CMK (cell line): ENCODE data around the gene RASAL2.
"Not testable (repeated sequence)": the region's sequence is repeated elsewhere in the genome, so short reads cannot be mapped to it uniquely, and the experiment has no call there.

Experiments used
- DNase-seq: peaks from one replicate; pipeline ENCODE4 v3.0.0-alpha.2; 2010; ENCODE audit warnings: low read depth

RASAL2 gene

DNA sequence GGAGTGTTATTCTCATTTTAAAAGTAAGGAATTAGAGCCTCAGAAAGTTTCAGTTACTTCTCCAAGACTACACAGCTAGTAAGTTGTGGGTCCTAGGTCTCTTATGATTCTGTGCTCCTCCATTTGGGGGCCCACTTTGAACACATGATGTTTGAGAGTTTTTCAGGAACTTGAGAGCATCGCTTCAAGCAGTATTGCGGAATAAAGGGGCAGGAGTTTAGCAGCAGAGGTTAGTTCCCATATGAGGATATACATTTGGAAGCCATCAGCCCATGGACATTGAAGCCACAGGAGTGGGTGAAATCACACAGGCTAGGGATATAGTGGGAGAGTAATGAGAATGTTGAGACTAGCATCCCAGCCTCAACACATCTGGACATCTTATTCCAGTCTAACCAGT is 143.2 kb downstream of the RASAL2 start:
- no peak for DNase-seq

GRCh38 chr1:178238722-178239510 is 145.0 kb downstream of the RASAL2 start:
- no peak for DNase-seq

- DNase-seq = no peak
Measured at GRCh38 chr1:178241057-178241456, 147.2 kb downstream of the RASAL2 start.

DNA sequence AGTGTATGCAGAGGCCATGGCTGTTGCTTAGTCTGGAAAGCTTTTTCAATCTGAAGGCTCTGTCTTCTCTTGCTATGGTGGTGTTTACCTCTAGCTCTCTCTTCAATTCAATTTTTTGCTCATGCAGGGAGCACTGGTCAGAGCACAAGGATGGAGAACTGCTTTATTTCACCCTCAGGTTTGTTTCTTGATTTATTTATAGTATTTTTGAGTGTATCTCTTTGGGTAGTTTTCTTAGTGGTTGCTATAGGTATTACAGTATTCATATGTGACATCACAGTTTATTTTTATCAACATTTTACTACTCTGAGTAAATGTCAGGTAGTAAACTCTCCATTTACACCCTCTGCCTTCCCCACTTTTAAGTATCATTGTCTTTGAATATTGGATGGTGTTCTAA is 147.9 kb downstream of the RASAL2 start:
- DNase-seq = no peak

DNA sequence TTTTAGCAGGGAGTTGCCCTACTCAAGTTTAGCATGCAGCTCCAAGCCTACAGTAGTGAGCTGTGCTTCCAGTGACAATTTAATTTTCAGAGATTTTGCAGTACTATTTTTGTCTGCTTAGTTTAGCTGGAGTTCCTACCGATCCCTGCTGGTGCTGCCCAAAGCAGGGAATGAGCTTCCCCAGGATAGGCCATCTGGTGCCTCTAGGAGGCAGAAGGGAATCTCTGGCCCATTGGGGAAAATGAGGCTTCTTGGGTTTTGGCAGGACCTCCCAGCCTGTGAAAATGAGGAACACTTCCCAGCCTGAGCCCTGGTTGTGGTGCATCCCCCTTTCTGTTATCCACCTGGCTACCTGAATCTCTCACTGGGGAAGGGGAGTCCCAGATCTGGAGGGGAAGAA is 149.2 kb downstream of the RASAL2 start:
- no peak for DNase-seq

DNA sequence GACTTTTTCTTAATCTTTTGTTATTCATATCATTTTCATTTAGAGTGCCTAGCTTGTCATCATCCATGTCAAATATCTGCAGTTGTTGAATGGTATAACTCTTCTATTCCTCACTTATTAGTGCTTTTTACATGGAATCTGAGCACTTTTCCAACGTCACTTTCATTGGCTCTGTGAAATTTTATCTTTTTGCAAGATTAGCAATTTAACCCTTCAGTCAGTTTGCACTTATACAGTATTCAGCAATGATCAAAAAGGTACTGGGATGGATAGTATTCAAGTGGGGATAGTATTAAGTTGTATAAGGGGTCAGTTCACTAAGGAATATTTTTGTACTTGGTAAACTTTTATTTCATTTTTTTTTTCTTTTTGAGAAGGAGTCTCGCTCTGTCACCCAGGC is 150.0 kb downstream of the RASAL2 start:
- DNase-seq = no peak

DNA sequence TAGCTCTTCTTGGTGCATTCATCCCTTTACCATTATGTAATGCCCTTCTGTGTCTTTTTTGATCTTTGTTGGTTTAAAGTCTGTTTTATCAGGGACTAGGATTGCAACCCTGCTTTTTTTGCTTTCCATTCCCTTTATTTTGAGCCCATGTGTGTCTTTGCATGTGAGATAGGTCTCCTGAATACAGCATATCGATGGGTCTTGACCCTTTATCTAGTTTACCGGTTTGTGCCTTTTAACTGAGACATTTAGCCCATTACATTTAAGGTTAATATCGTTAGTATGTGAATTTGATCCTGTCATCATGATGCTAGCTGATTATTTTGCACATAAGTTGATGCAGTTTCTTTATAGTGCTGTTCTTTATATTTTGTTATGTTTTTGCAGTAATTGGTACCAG is 154.4 kb downstream of the RASAL2 start:
- DNase-seq = not testable (repeated sequence)

- not testable (repeated sequence) for DNase-seq
Measured at GRCh38 chr1:178253581-178253980, 159.7 kb downstream of the RASAL2 start.

- no peak for DNase-seq
Measured at GRCh38 chr1:178254433-178254832, 160.5 kb downstream of the RASAL2 start.

GRCh38 chr1:178258536-178258935 is 164.6 kb downstream of the RASAL2 start:
- DNase-seq = no peak

- no peak for DNase-seq
Measured at GRCh38 chr1:178262120-178262500, 168.2 kb downstream of the RASAL2 start.

DNA sequence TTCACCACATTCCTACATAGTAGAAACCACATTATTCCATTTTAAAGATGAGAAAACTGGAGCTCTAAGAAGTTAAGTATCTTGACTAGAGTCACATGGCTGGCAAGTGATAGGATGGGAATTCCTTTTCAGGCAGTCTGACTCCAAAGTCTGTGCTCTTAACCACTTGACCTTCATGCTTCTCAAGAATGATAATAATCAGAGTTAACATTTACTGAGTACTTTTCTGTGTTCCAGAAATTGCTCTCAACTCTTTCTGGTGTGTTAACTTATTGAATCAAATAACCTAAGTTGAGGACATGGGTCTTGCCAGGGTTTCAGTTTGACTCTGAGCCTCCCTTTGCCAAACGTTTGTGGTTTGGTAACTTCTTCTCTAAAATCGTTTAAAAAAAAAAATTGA is 169.4 kb downstream of the RASAL2 start:
- no peak for DNase-seq

- no peak for DNase-seq
Measured at GRCh38 chr1:178266113-178266512, 172.2 kb downstream of the RASAL2 start.

- no peak for DNase-seq
Measured at GRCh38 chr1:178266619-178267066, 172.7 kb downstream of the RASAL2 start.

DNA sequence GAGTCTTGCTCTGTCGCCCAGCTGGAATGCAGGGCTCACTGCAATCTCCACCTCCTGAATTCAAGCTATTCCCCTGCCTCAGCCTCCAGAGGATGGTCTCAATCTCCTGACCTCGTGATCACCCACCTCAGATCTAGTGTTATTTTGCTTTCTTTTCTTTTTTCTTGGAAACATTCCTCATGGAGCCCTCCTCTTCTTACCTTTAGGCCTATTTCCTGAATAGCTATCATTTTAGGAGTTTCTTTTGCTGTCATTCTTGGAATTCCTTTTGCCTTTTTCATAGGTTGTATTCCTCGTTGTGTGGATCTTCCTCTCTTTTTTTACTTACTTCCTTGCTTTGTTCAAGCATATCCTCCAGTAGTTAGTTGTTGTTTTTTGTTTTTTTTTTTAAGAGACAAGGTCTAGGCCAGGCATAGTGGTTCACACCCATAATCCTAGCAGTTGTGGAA is 173.8 kb downstream of the RASAL2 start:
- DNase-seq = no peak

DNA sequence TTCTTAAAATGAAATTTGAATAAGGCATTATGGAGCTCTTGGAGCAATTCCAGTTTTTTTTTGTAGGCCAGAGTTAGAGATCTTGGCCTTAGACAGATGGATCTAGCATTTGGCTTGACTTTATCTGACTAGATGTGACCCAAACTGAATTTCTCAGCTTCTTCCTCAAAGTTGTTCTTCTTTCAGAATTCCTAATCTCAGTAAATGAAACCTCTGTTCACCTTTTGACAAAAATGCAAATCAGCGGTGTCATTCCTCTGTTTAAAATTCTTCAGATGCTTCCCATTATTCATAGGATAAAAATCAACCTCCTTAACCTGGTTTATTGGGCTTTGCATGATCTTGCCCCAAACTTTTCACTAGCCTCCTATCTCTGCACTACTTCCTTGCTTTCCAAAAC is 177.6 kb downstream of the RASAL2 start:
- no peak for DNase-seq

DNA sequence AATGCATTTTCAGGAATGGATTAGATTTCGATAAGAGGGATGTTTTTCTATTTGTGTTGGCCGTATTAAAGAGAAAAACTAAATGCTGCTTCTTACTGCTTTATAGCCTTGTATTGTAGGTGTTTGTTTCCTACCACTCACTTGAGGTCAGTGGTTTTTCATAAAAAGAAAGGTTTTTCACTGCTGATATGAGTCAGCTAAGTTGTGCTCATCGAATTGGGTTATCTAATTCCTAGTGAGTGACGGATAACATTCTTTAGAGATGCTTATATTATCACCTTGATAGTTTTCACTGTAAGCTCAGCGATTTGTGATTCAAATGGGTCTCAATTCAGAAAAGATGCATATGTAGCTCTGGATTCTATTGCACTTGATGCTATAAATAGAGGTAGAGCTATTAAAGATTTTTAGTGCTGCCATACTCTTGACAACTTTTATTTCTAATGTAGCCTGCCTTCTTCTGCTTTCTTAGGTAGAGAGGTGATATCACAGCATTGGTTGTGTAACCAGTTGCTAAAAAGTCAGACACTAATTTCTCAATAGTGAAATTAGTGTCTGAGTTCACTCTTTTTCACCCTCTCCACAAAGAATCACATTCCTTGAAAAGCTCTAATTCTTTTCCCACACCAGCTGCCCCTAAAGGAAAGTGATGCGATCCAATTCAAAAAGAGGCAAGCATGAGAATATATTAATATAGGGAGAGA is 180.0 kb downstream of the RASAL2 start:
- no peak for DNase-seq

GRCh38 chr1:178275049-178275448 is 181.1 kb downstream of the RASAL2 start:
- DNase-seq = no peak

GRCh38 chr1:178275553-178275952 is 181.6 kb downstream of the RASAL2 start:
- DNase-seq = no peak

GRCh38 chr1:178277793-178278530 is 184.1 kb downstream of the RASAL2 start:
- no peak for DNase-seq

- DNase-seq = no peak
Measured at GRCh38 chr1:178278916-178279686, 185.2 kb downstream of the RASAL2 start.

DNA sequence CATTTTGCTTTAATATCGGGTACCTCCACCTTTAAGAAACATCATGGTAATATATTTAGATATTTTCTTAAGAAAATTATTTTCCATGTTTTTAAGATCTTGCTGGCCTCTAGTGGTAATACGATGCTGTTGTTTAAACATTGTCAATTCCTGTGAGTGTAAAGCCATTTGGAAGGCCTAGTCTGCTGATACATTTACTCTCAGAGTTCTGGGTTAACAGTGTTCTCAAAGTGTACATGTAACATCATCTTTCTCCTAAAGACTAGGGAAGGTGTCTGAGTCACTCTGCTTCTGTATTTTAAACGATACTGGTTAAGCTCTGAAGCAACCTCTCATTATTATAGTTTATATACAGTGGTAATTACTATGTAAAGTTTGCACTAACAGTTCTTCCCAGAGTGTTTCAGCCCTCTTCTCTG is 189.1 kb downstream of the RASAL2 start:
- no peak for DNase-seq
